Epidermal melanocyte (primary cell): ENCODE measurements around the gene ZNF701.
"Not testable (repeated sequence)": the region's sequence is repeated elsewhere in the genome, so short reads cannot be mapped to it uniquely, and the experiment has no call there.

Source experiments
- DNase-seq: peaks from one replicate; pipeline ENCODE4 v3.0.0; 2011; ENCODE audit warnings: low spot score; ENCODE audit not compliant: insufficient read length

ZNF701 gene

DNA sequence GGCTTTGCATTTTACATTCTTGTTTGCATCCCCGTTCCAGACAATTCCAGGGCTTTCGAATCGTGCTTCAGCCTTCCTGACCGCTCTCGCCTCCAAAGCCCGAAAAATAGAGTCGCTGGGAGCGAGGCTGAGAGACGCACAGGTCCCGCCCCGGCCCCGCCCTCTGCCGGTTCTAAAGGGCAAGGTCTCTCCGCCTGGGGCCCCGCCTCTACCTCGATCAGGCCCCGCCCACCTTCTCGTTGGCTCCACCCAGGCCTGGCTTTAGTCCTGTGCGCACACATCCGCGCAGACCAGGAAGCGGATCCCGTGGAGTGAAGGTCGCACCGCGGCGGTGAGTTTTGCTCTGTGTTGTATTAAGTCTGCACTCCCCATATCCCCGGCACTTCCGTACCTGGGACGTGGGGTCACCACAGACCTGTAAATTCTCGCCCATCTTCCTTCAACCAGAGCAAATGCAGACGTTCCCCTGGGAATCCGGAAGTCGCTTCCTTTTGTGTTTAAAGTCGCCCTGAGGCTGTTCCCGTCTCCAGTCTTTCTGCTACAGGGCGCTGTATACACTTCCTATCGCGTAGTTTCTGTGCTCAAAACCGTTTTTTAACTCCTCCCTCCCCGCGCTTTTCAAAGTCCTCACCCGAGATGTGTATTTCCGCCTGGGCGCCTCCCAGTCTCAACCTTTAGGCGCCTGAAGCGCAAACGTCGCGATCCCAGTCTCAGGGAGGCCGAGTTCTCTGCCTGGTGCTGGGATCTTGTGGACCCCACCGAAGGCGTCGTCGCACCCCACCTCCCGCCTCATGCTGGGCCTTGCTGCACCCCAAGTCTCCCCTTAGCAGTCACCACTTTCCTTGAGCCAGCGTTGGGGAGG, at the start of gene ZNF701:
TSS of gene ZNF701 (plus strand) at position 288 of the 862 bp plus-strand sequence. CDS start 3,861 bp downstream, outside the sequence.
- DNase-seq, result peak; percentile 69

DNA sequence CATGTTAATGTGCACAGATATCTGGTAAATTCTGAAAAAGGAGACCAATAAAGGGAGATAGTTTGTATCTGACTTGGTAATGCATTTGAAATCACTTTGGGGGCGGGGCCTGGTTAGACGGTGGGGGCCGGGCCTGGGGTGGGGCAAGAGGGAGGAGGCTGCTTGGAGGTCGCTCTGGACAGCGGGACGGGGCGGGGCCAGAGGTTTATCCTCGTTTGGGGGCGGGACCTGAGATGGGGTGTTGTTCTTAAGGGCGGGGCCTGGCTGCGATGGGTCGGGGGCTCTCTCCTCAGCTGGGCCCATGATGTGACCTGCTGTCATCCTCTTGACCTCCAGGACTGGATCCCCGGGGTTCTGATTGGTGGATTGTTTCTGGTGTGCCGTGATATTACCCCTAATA, 47.5 kb upstream of the ZNF701 start:
- DNase-seq, result no peak

DNA sequence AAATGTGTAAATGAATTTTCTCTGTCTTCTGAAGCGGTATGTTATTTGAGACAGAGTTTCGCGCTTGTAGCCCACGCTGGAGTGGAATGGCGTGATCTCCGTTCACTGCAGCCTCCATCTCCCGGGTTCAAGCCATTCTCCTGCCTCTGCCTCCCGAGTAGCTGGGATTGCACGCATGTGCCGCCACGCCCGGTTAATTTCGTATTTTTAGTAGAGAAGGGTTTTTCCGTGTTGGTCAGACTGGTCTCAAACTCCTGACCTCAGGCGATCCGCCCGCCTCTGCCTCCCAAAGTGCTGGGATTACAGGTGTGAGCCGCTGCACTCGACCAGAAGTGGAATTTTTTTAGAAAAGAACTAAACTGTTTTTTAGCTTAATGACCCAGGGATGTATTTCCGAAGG, 46.0 kb upstream of the ZNF701 start:
- no peak for DNase-seq

DNA sequence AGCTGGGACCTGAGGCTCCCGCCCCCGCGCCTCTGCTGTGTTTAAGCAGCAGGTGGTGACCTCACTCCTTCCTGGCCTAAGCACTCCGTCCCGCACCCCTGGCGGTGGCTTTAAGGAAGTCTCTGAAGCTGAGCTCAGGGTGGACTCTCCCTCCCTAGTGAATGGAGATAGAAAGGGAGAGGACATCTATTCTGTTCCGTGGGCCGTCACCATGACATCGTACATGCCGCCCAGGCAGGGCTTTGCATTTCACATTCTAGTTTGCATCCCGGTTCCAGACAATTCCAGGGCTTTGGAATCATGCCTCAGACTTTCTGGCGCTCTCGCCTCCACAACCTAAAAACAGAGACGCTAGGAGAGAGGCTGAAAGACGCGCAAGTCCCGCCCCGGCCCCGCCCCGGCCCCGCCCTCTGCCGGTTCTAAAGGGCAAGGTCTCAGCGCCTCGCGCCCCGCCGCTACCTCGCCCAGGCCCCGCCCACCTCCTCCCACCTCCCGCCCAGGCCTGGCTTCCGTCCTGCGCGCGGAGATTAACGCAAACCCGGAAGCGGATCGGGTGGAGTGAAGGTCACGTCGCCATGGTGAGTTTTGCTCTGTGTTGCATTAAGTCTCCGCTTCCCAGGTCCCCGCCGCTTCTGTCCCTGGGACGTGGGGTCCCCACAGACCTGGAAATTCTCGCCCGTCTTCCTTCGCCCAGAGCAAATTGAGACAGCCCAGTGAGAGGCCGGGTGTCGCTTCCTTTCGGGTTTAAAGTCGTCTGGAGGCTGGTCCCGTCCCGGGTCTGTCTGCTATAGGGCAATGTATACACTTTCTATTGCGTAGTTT, 42.7 kb upstream of the ZNF701 start, which contains the start of gene ZNF808:
TSS of gene ZNF808 (plus strand) at position 535 of the 822 bp plus-strand sequence. CDS start 15,617 bp downstream, outside the sequence.
- DNase-seq, result peak; percentile 62

DNA sequence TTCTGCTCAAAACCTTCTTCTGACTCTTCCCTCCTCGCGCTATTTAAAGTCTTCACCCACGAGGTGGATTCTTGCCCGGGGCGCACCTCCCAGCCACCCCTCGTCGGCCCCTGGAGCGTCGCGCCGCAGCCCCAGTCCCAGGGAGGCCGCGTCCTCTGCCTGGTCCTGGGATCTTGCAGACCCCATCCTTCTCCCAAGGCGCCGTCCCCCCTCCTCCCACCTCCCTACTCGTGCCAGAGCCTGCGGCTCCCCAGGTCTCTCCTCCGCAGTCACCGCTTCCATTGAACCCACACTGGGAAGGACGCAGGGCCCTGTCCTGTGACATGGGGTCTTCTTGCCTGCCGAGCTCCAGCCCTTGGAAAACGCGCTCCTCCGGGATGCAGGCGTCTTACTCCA, 42.1 kb upstream of the ZNF701 start:
- no peak for DNase-seq

DNA sequence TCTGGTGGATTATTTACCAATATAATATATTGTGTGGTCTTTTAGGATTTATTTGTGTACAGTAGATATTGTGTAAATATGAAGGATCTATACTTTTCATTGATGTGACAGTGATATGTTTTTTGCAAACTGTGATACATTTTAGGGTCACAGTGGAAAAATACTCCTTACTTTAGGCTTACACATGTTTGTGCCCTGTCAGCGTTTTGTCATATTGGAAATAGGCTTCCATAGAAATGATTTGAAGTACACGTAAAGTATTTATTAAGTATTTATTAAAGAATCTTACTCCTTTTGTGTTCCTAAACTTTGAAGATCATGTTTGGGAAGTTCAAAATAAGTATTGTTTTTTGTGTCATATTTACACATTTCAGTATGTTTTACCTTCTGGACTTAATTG, 37.6 kb upstream of the ZNF701 start:
- no peak for DNase-seq

DNA sequence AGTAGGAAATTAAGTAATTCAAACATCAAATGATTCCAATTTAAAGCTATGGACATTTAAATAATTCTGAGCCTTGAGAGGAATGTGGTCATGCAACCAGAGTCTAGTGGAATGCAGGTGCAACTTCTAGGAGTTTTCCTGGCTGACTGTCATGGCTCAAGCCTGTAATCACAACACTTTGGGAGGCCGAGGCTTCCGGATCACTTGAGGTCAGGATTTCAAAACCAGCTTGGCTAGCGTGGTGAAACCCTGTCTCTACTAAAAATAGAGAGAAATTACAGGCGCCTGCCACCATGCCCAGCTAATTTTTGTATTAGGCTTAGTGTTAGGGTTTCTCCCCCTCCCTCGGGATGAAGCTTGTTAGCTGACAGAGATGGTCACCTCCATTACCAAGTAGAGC, 36.2 kb upstream of the ZNF701 start:
- DNase-seq, result no peak

DNA sequence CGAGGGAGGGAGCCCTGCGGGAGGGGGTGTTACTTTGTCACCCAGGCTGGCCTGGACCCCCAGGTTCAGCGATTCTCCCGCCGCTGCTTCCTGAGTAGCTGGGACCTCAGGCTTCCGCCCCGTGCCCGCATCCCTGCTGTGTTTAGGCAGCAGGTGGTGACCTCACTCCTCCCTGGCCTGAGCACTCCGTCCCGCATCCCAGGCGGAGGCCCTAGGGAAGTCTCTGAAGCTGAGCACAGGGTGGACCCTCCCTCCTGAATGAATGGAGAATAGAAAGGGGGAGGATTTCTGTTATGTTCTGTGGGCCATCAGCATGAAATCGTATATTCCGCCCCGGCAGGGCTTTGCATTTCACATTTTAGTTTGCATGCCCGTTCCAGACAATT, 34.7 kb upstream of the ZNF701 start:
- not testable (repeated sequence) for DNase-seq

DNA sequence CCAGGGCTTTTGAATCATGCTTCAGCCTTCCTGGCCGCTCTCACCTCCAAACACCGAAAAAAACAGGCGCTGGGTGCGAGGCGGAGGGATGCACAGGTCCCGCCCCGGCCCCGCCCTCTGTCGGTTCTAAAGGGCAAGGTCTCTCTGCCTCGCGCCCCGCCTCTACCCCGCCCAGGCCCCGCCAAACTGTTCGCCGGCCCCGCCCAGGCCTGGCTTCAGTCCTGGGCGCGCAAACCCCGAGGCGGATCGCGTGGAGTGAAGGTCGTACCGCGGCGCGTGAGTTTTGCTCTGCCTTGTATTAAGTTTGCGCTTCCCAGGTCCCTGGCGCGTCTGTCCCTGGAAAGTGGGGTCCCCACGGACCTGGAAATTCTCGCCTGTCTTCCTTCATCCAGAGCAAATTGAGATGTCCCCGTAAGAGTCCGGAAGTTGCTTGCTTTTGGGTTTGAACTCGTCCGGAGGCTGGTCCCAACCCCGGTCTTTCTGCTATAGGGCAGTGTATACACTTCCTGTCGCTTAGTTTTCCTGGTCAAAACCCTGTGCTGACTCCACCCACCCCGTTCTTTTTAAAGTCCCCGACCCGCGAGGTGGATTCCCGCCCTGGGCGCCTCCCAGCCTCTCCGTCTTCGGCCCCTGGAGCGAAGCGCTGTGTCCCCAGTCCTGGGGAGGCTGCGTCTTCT, 34.2 kb upstream of the ZNF701 start:
- no peak for DNase-seq

DNA sequence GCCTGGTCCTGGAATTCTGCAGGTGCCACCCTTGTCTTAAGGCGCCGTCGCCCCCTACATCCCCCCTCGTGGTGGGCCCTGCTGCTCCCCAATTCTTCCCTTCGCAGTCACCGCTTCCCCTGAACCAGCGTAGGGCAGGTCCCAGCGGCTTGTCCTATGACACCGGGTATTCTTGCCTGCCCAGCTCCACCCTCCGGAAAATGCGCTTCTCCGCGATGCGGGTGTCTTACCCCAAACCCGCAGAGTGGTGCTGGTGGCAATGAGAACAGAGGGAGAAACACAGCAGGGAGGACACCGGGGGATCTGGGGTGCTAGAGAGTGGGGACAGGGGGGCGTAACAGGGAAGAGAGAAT, 33.7 kb upstream of the ZNF701 start:
- no peak for DNase-seq

DNA sequence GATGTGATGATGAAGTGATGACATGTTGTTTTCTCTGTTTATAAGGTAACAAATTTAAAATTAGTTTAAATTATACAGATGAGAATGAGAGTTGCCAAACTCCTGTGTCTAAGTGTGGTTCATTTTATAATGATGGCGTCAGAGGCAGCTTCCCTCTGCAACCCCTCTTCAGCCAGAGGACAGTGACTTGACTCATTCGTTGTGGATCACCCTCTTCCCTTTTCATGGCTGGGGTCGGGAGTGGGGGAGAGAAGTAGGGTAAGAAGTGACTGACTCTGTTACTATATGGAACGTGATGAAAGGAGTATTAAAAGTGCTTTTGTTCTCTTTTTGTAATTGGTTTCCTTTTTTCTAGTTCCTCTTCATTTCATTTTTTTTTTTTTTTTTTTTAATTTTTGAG, 31.3 kb upstream of the ZNF701 start:
- DNase-seq, result not testable (repeated sequence)

DNA sequence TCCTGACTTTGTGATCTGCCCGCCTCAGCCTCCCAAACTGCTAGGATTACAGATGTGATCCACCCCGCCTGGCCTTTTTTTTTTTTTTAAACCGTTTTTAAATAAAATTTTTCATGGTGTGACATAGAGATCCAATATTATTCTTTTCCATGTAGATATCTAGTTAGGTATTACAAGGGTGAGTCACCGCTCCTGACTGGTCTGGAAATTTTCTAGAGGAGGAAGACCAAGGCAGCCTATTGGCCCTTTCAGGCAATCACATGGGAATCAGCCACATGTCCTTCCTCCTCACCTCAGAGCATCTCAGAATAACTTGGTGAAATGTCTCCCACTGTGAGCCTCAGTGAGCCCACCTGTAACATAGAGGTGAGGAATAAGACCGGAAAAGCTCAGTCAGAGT, 28.9 kb upstream of the ZNF701 start:
- not testable (repeated sequence) for DNase-seq

DNA sequence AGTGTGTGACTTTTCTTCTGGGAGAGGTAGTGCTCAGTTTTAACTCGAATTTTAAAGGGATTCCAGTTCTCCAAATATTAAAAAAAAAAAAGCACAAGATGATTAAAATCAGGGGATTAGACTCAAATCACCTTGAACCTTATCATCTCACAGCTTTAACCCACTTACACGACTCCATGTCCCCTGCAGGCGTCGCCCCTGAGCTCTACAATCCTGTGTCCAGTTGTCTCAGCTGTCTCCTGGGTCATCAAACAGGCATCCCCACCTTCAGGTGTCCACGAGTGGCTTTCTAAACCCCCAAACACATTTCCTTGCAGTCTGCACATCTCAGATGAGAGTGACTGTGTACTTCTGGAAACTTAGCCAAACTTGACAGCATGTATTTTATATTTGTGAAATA, 28.5 kb upstream of the ZNF701 start:
- DNase-seq, result no peak

DNA sequence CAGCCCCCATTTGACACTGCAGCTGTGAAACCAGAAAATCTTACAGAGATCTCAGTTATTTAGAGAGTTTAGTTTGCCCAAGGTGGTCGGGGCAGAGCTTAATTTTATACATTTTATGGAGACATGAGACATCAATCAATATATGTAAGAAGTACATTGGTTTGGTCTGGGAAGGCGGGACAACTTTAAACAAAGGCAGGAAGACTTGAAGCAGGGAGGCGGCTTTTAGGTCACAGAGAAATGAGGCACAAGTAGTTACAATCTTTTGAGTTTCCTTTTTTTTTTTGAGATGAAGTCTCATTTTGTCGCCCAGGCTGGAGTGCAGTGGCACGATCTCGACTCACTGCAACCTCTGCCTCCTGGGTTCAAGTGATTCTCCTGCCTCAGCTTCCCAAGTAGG, 27.5 kb upstream of the ZNF701 start:
- DNase-seq, result not testable (repeated sequence)

DNA sequence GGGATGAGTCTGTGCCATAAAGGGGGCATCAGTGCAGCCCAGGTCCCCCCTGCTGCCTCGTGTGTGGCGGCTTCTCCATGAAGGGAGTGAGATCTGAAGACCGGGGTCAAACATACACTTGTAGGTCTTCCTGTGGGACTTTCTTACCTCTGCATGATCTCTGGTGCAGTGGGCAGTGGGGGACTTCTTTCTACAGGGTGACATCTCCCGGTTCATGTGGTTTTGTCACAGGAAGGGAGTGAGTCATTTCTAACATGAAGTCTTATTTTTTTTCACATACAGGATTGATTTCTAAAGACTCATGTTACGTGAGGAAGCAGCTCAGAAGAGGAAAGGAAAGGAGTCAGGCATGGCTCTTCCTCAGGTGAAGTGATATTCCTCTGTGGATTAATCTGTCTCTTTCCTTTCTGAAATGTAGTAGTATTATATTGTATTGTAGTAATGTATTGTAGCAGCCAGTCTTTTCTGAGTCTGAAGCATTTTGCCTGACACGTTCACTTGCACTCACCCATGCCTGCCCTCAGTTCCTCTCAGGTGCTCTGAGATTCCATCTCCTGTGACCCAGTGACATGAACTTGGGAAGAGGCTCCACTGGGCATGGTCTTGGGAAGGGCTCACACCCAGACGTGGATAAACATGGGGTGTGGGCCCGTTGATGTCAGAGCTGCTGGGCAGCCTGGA, 27.0 kb upstream of the ZNF701 start:
- DNase-seq, result no peak

DNA sequence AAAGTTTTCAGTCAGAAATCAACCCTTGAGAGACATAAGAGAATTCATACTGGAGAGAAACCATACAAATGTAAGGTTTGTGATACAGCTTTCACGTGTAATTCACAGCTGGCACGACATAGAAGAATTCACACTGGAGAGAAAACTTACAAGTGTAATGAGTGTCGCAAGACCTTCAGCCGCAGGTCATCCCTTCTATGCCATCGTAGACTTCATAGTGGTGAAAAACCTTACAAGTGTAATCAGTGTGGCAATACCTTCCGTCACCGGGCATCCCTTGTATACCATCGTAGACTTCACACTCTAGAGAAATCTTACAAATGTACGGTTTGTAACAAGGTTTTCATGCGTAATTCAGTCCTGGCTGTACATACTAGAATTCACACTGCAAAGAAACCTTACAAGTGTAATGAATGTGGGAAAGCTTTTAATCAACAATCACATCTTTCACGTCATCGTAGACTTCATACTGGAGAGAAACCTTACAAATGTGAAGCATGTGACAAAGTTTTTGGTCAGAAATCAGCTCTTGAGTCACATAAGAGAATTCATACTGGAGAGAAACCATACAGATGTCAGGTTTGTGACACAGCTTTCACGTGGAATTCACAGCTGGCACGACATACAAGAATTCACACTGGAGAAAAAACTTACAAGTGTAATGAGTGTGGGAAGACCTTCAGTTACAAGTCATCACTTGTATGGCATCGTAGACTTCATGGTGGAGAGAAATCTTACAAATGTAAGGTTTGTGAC, 15.7 kb upstream of the ZNF701 start:
- DNase-seq, result no peak

DNA sequence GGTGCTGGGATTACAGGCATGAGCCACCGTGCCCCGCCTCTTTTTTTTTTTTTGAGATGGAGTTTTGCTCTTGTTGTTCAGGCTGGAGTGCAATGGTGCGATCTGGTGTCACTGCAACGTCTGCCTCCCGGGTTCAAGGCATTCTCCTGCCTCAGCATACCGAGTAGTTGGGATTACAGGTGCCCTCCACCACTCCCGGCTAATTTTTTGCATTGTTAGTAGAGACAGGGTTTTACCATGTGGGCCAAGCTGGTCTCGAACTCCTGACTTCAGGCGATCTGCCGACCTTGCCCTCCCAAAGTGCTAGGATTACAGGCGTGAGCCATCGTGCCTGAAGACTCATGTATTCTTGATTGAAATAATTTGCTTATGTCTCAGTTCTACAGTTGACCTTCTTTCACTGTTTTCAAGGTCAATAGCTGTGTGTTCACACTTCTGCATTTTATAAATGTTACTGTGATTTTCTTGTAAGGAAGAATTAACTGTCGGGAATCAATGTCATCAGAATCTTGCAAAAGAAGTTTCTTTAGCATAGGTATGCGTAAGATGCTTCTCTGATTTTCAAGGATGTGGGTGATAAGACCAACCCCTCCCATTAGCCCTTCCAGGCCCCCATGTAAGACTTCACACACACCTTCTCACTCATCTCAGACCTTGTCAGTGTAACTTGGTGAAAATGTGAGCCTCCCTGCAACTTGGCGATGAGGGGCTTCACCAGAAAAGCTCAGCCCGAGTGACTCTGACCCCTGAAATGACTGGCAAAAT, 12.7 kb upstream of the ZNF701 start:
- DNase-seq, result no peak

DNA sequence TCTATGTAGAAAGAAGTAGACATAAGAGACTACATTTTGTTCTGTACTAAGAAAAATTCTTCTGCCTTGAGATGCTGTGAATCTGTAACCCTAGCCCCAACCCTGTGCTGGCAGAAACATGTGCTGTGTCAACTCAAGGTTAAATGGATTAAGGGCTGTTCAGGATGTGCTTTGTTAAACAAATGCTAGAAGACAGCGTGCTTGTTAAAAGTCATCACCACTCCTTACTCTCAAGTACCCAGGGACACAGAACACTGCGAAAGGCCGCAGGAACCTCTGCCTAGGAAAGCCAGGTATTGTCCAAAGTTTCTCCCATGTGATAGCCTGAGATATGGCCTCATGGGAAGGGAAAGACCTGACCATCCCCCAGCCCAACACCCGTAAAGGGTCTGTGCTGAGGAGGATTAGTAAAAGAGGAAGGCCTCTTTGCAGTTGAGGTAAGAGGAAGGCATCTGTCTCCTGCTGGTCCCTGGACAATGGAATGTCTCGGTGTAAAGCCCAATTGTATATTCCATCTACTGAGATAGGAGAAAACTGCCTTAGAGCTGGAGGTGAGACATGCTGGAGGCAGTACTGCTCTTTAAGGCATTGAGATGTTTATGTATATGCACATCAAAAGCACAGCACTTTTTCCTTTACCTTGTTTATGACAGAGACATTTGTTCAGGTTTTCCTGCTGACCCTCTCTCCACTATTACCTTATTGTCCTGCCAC, 11.2 kb upstream of the ZNF701 start:
- DNase-seq, result not testable (repeated sequence)

DNA sequence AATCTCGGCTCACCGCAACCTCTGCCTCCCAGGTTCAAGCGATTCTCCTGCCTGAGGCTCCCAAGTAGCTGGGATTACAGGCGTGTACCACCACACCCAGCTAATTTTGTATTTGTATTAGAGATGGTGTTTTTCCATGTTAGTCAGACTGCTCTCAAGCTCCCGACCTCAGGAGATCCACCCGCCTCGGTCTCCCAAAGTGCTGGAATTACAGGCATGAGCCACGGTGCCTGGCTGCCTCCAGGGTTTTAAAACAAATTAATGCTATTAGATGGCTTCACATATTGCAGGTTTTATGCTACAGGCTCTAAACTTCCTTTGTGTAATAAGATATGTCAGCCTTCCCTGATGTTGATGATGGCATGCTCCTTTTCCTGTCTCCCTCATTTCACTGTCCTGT, 8.5 kb upstream of the ZNF701 start:
- not testable (repeated sequence) for DNase-seq
